Stimulated activated naive CD4-positive, alpha-beta T cell treated with Interleukin-2 at 50 U/mL for 16 hours (primary cell): Measurements from ENCODE around the gene PLD3.

Experiments
- DNase-seq: peaks from one replicate; lab custom pipeline; 2025; lab: John Stamatoyannopoulos, UW

Gene PLD3

GRCh38 chr19:40348125-40348913 lies at the start of gene PLD3, which contains the start of gene C19orf47:
TSS of gene PLD3 (plus strand) at chr19:40348695. CDS start at chr19:40366484, 17,789 bp downstream.
TSS of gene C19orf47 (minus strand) at chr19:40348397. CDS start at chr19:40341857, 6,540 bp downstream.
- peak; percentile 100 for DNase-seq

- DNase-seq = no peak
Measured at GRCh38 chr19:40300668-40301067, 47.8 kb upstream of the PLD3 start.

GRCh38 chr19:40302224-40303011 lies 46.1 kb upstream of the PLD3 start:
- DNase-seq = no peak

- no peak for DNase-seq
Measured at GRCh38 chr19:40303765-40304164, 44.7 kb upstream of the PLD3 start.

GRCh38 chr19:40304306-40304705 lies 44.2 kb upstream of the PLD3 start:
- no peak for DNase-seq

- peak; percentile 69 for DNase-seq
Measured at GRCh38 chr19:40305403-40305802, 43.1 kb upstream of the PLD3 start.

- DNase-seq = no peak
Measured at GRCh38 chr19:40309666-40310065, 38.8 kb upstream of the PLD3 start.

GRCh38 chr19:40312533-40312932 lies 36.0 kb upstream of the PLD3 start:
- DNase-seq = no peak

GRCh38 chr19:40313229-40313983 lies 35.1 kb upstream of the PLD3 start:
- no peak for DNase-seq

- no peak for DNase-seq
Measured at GRCh38 chr19:40314656-40315055, 33.8 kb upstream of the PLD3 start.

- no peak for DNase-seq
Measured at GRCh38 chr19:40315812-40316470, 32.6 kb upstream of the PLD3 start.

- no peak for DNase-seq
Measured at GRCh38 chr19:40317338-40317737, 31.2 kb upstream of the PLD3 start.

- DNase-seq = no peak
Measured at GRCh38 chr19:40320558-40320935, 27.9 kb upstream of the PLD3 start.

- no peak for DNase-seq
Measured at GRCh38 chr19:40321076-40321475, 27.4 kb upstream of the PLD3 start.

- no peak for DNase-seq
Measured at GRCh38 chr19:40321566-40322270, 26.8 kb upstream of the PLD3 start.

- no peak for DNase-seq
Measured at GRCh38 chr19:40322271-40322610, 26.3 kb upstream of the PLD3 start.

- no peak for DNase-seq
Measured at GRCh38 chr19:40322951-40323615, 25.4 kb upstream of the PLD3 start.

GRCh38 chr19:40323705-40324104 lies 24.8 kb upstream of the PLD3 start:
- DNase-seq = no peak

GRCh38 chr19:40326201-40326600 lies 22.3 kb upstream of the PLD3 start:
- DNase-seq = no peak

GRCh38 chr19:40331052-40331451 lies 17.4 kb upstream of the PLD3 start:
- no peak for DNase-seq

GRCh38 chr19:40332669-40333068 lies 15.8 kb upstream of the PLD3 start:
- DNase-seq = no peak
